ENCODE measurements around the gene PIGQ.

The PIGQ gene

GRCh38 chr16:554297-554621 is 15.5 kb upstream of the PIGQ start:
- TF ChIP-seq CTCF (IDR thresholded peaks at IDR 0.05; ENCODE audit: low read depth, low read length, missing control alignments) = no peak
- no peak for DNase-seq
- Histone ChIP-seq H3K4me3 (ENCODE audit: low read depth, low read length) (no peak overlapping the region), H3K36me3 (replicated peaks) (peaks cover 20% of the 10 kb centered on the region), H3K27me3 (replicated peaks) (peaks cover 11% of the 10 kb centered on the region), H3K27ac (no peak overlapping the region)
- in situ Hi-C loops (cut with HindIII; ENCODE audit: low pct_ligation_motif_present, low sequenced_read_pairs) = no loop called here

GRCh38 chr16:554640-555365 is 15.0 kb upstream of the PIGQ start:
- peaks cover 15% of the 10 kb centered on the region for H3K36me3 ChIP-seq (replicated peaks)
- H3K4me3 ChIP-seq (ENCODE audit: low read depth, low read length) = peak overlapping the region; percentile 27
- TF ChIP-seq CTCF (IDR thresholded peaks at IDR 0.05; ENCODE audit: low read depth, low read length, missing control alignments) = no peak
- no peak for DNase-seq
- H3K27ac ChIP-seq = no peak overlapping the region
- in situ Hi-C loops (cut with HindIII; ENCODE audit: low pct_ligation_motif_present, low sequenced_read_pairs) = no loop called here
- peaks cover 16% of the 10 kb centered on the region for H3K27me3 ChIP-seq (replicated peaks)

- TF ChIP-seq CTCF (IDR thresholded peaks at IDR 0.05; ENCODE audit: low read depth, low read length, missing control alignments) = peak; percentile 3
- H3K27me3 ChIP-seq (replicated peaks) = peaks cover 22% of the 10 kb centered on the region
- H3K36me3 ChIP-seq (replicated peaks) = peaks cover 11% of the 10 kb centered on the region
- H3K4me3 ChIP-seq (ENCODE audit: low read depth, low read length) = no peak overlapping the region
- in situ Hi-C loops (cut with HindIII; ENCODE audit: low pct_ligation_motif_present, low sequenced_read_pairs) = no loop called here
- H3K27ac ChIP-seq = no peak overlapping the region
- DNase-seq = no peak
These were observed 14.0 kb upstream of the PIGQ start for GRCh38 chr16:555528-556473.

- in situ Hi-C loops (cut with HindIII; ENCODE audit: low pct_ligation_motif_present, low sequenced_read_pairs) = no loop called here
- Histone ChIP-seq H3K4me3 (ENCODE audit: low read depth, low read length) (no peak overlapping the region), H3K27me3 (replicated peaks) (peaks cover 30% of the 10 kb centered on the region), H3K27ac (no peak overlapping the region), H3K36me3 (replicated peaks) (peaks cover 11% of the 10 kb centered on the region)
- DNase-seq = no peak
- TF ChIP-seq CTCF (IDR thresholded peaks at IDR 0.05; ENCODE audit: low read depth, low read length, missing control alignments) = no peak
These were observed 13.1 kb upstream of the PIGQ start for GRCh38 chr16:556474-557173.

- no peak overlapping the region for H3K27ac ChIP-seq
- in situ Hi-C loops (cut with HindIII; ENCODE audit: low pct_ligation_motif_present, low sequenced_read_pairs) = no loop called here
- no peak for TF ChIP-seq CTCF (IDR thresholded peaks at IDR 0.05; ENCODE audit: low read depth, low read length, missing control alignments)
- no peak for DNase-seq
- peaks cover 36% of the 10 kb centered on the region for H3K27me3 ChIP-seq (replicated peaks)
- no peak overlapping the region for H3K4me3 ChIP-seq (ENCODE audit: low read depth, low read length)
- peaks cover 4% of the 10 kb centered on the region for H3K36me3 ChIP-seq (replicated peaks)
These were observed 12.1 kb upstream of the PIGQ start for GRCh38 chr16:557463-558297.
